GM12878 (cell line): ENCODE results near the gene NEK8. TPM values are rescaled to one million over a fixed set of nuclear protein-coding genes. Genes with fewer than 3 reads are reported as not detected.
A peak's percentile ranks its signal among the peaks of the same experiment; 100 is the strongest.

Experiments
- ATAC-seq: fragments of 200-7000 bp; cut with Tn5 transposase; 3 replicates; pipeline ENCODE4 v1.9.1; 2020; ENCODE audit warnings: mild to moderate bottlenecking, moderate library complexity
- BruUV-seq: library from RNA; stranded (reverse); fragments of 400-500 nt; replicated peaks from 2 replicates; lab custom pipeline; 2021; lab: Mats Ljungman, UMichigan
- CTCF ChIA-PET: fragments of 300-600 bp; sonication (Branson Sonifier 250); formaldehyde crosslinking; extraction: SDS; loops from one replicate; lab custom pipeline; 2021; ENCODE audit warnings: inconsistent platforms; lab: Yijun Ruan, JAX
- POLR2A ChIA-PET: fragments of 350-600 bp; formaldehyde crosslinking; extraction: SDS; loops from one replicate; lab custom pipeline; 2021; ENCODE audit warnings: inconsistent platforms; lab: Charles Lee
- RAD21 ChIA-PET: fragments of 300-600 bp; sonication (Branson Sonifier 250); formaldehyde crosslinking; loops from one replicate; lab custom pipeline; 2023; ENCODE audit warnings: antibody characterized with exemption; ENCODE audit not compliant: unreplicated experiment; lab: Charles Lee
- SMC1A ChIA-PET: fragments of 300-600 bp; sonication (Branson Sonifier 250); formaldehyde crosslinking; loops from one replicate; lab custom pipeline; 2023; ENCODE audit not compliant: unreplicated experiment, uncharacterized antibody; lab: Charles Lee
- DNase-seq: peaks from one replicate; pipeline ENCODE4 v3.0.0-alpha.2; 2011; ENCODE audit warnings: low read depth, low spot score
- FAIRE-seq: peaks from 3 replicates; lab custom pipeline; 2011; peaks lifted over from hg19 to GRCh38; lab: Jason Lieb, UNC
- H2AFZ ChIP-seq: 2 replicates; pipeline ENCODE4 v1.6.0; 2011; ENCODE audit warnings: low read depth, low read length, control low read depth; ENCODE audit not compliant: control insufficient read depth
- H3K27ac ChIP-seq: 2 replicates; pipeline ENCODE4 v1.5.1; 2011; ENCODE audit warnings: control low read depth; ENCODE audit not compliant: control insufficient read depth, insufficient read depth
- H3K27me3 ChIP-seq, 2 experiments: replicated peaks in 1 of 2; 2 replicates each; pipeline versions ENCODE4 v1.6.0 to v1.6.1; 2011; ENCODE audit warnings: low read length in 1 of 2; ENCODE audit not compliant: control insufficient read depth in 2 of 2, insufficient read depth in 2 of 2
- H3K36me3 ChIP-seq, 2 experiments: 2 replicates each; pipeline ENCODE4 v1.5.1; 2011; ENCODE audit warnings: low read length in 1 of 2; ENCODE audit not compliant: control insufficient read depth in 2 of 2, insufficient read depth in 2 of 2
- H3K4me1 ChIP-seq: 2 replicates; pipeline ENCODE4 v1.6.1; 2011; ENCODE audit warnings: mild to moderate bottlenecking, low read length, moderate library complexity, mixed read lengths; ENCODE audit not compliant: control insufficient read depth, insufficient read depth
- H3K4me2 ChIP-seq: 2 replicates; pipeline ENCODE4 v1.6.0; 2011; ENCODE audit warnings: control low read depth; ENCODE audit not compliant: control insufficient read depth, insufficient read depth
- H3K4me3 ChIP-seq: fragments of 200-600 bp; sonication (generic); 2 replicates; pipeline ENCODE4 v1.5.1; 2016
- H3K79me2 ChIP-seq: 2 replicates; pipeline ENCODE4 v1.6.0; 2011; ENCODE audit warnings: low read length; ENCODE audit not compliant: control insufficient read depth, insufficient read depth
- H3K9ac ChIP-seq: 2 replicates; pipeline ENCODE4 v1.8.0; 2011; ENCODE audit warnings: low read length, control low read depth, mixed read lengths; ENCODE audit not compliant: control insufficient read depth, insufficient read depth
- H3K9me3 ChIP-seq: replicated peaks from 3 replicates; pipeline ENCODE4 v1.5.1; 2011; ENCODE audit warnings: mild to moderate bottlenecking, low read length; ENCODE audit not compliant: control insufficient read depth, insufficient read depth
- H4K20me1 ChIP-seq: 2 replicates; pipeline ENCODE4 v1.6.0; 2011; ENCODE audit not compliant: control insufficient read depth, insufficient read depth
- ATF7 ChIP-seq: fragments of 450-650 bp; IDR thresholded peaks from 2 replicates; pipeline ENCODE4 v1.6.1; 2016; ENCODE audit warnings: low read depth, mild to moderate bottlenecking
- BACH1 ChIP-seq: fragments of 450-650 bp; IDR thresholded peaks from 2 replicates; pipeline ENCODE4 v1.6.1; 2017; ENCODE audit warnings: mild to moderate bottlenecking, borderline replicate concordance
- BCL3 ChIP-seq: IDR thresholded peaks from 2 replicates; pipeline ENCODE4 v1.6.1; 2011; ENCODE audit warnings: borderline replicate concordance, low read depth, mild to moderate bottlenecking, moderate library complexity, low read length; ENCODE audit not compliant: insufficient read depth, poor library complexity, severe bottlenecking
- BRCA1 ChIP-seq: IDR thresholded peaks from 2 replicates; pipeline ENCODE4 v1.6.1; 2011; ENCODE audit warnings: low read depth, low read length, improper control_type of control experiment
- CBFB ChIP-seq: IDR thresholded peaks from 2 replicates; pipeline ENCODE4 v1.6.1; 2016; ENCODE audit warnings: antibody characterized with exemption, low read depth
- CREM ChIP-seq: IDR thresholded peaks from 2 replicates; pipeline ENCODE4 v1.6.1; 2014; ENCODE audit warnings: antibody characterized with exemption, low read depth
- EGR1 ChIP-seq, 2 experiments: IDR thresholded peaks; 1 replicate in 1 of 2; 2 replicates in 1 of 2; pipeline ENCODE4 v1.6.1; 2011 to 2012; ENCODE audit warnings: low read depth in 2 of 2, low read length in 2 of 2, borderline replicate concordance in 1 of 2, mild to moderate bottlenecking in 1 of 2, moderate library complexity in 1 of 2
- HDAC2 ChIP-seq: fragments of 200-600 bp; sonication (generic); IDR thresholded peaks from 2 replicates; pipeline ENCODE4 v1.6.1; 2017
- KLF5 ChIP-seq: fragments of 450-650 bp; IDR thresholded peaks from 2 replicates; pipeline ENCODE4 v1.6.1; 2014; ENCODE audit warnings: mild to moderate bottlenecking; ENCODE audit not compliant: partially characterized antibody
- MAX ChIP-seq: IDR thresholded peaks from 2 replicates; pipeline ENCODE4 v1.6.1; 2012; ENCODE audit warnings: low read depth, low read length, improper control_type of control experiment
- MEF2A ChIP-seq: IDR thresholded peaks from 2 replicates; pipeline ENCODE4 v1.6.1; 2011; ENCODE audit warnings: low read depth, mild to moderate bottlenecking, low read length, moderate library complexity; ENCODE audit not compliant: insufficient read depth
- MLLT1 ChIP-seq: fragments of 450-650 bp; IDR thresholded peaks from 2 replicates; pipeline ENCODE4 v1.6.1; 2016; ENCODE audit warnings: mild to moderate bottlenecking
- MTA2 ChIP-seq: fragments of 450-650 bp; IDR thresholded peaks from 2 replicates; pipeline ENCODE4 v1.6.1; 2016; ENCODE audit warnings: low read depth, mild to moderate bottlenecking, moderate library complexity
- NR2C1 ChIP-seq: fragments of 450-650 bp; IDR thresholded peaks from 2 replicates; pipeline ENCODE4 v1.6.1; 2017; ENCODE audit warnings: antibody characterized with exemption, mild to moderate bottlenecking, moderate library complexity
- PAX5 ChIP-seq: IDR thresholded peaks from 2 replicates; pipeline ENCODE4 v1.6.1; 2011; ENCODE audit warnings: low read depth, low read length, borderline replicate concordance
- RBBP5 ChIP-seq: fragments of 200-600 bp; sonication (generic); conservative IDR thresholded peaks from 2 replicates; pipeline ENCODE4 v1.6.1; 2016
- SMC3 ChIP-seq: IDR thresholded peaks from 2 replicates; pipeline ENCODE4 v1.6.1; 2011; ENCODE audit warnings: low read length, improper control_type of control experiment, borderline replicate concordance
- SREBF1 ChIP-seq: IDR thresholded peaks from 2 replicates; pipeline ENCODE4 v1.6.1; 2012; ENCODE audit warnings: mild to moderate bottlenecking, low read length
- STAT3 ChIP-seq: IDR thresholded peaks from 2 replicates; pipeline ENCODE4 v1.6.1; 2011; ENCODE audit warnings: low read depth, low read length, improper control_type of control experiment
- ZNF217 ChIP-seq: fragments of 450-650 bp; IDR thresholded peaks from 2 replicates; pipeline ENCODE4 v1.6.1; 2017; ENCODE audit warnings: antibody characterized with exemption, mild to moderate bottlenecking
- ZZZ3 ChIP-seq: IDR thresholded peaks from 2 replicates; pipeline ENCODE4 v1.6.1; 2011; ENCODE audit warnings: low read depth; ENCODE audit not compliant: control insufficient read depth, insufficient read length
- WGBS: methylation state at CpG from one replicate; pipeline ENCODE4 v1.1.6; 2016; ENCODE audit warnings: low lambda C conversion rate; ENCODE audit not compliant: insufficient replicate concordance, insufficient coverage; ENCODE audit errors: missing lambda C conversion rate; 5-methylcytosine and 5-hydroxymethylcytosine counted together
- in situ Hi-C: fragments of 300-500 bp; cut with MboI; formaldehyde crosslinking; loops from 9 replicates; pipeline ENCODE4 v1.14.3; 2018; ENCODE audit warnings: mixed read lengths
- intact Hi-C: fragments of 100-400 bp; cut with micrococcal nuclease; formaldehyde crosslinking; loops from one replicate; pipeline ENCODE4 v1.14.2; 2022; ENCODE audit not compliant: unreplicated experiment
- polyA plus RNA-seq, 11 experiments: library from polyadenylated mRNA; depleted of rRNA in 4 of 11; unstranded in 6 of 11; stranded (reverse) in 5 of 11; fragments of >200 nt; fragmentation: Nextera tagmentation in 4 of 11; fragmentation: Illumina TruSeq in 1 of 11; extraction: Ambion mirVana in 4 of 11; extraction: Trizol in 1 of 11; gene quantifications; 1 replicate in 1 of 11; 2 replicates in 10 of 11; pipeline versions ENCODE4 v1.2.1 to v1.2.3, GENCODE V29; 2011 to 2016; ENCODE audit warnings: inconsistent platforms in 2 of 11, missing spikeins in 2 of 11, low read depth in 1 of 11
- total RNA-seq, 4 experiments: library from RNA; depleted of rRNA in 3 of 4; stranded (reverse); fragments of >200 nt in 3 of 4; fragmentation: Illumina TruSeq in 1 of 4; extraction: Trizol in 1 of 4; gene quantifications; 2 replicates each; pipeline versions ENCODE4 v1.2.1 to v1.2.3, GENCODE V29; 2013 to 2021

The NEK8 gene
- total and polyA plus RNA-seq, 10 of the 15 experiments (the other 5 are each of a cell fraction or from before 2014, with no cell fraction given), result 2.3 to 14.3 (median 9.4) TPM

- intact Hi-C loops (loop anchor here (1.0 kb wide), 1 partner anchor 11 kb away; the partner anchor contains the start of gene NEK8), in situ Hi-C loops (loop anchor here (25.0 kb wide), 1 partner anchor 1277 kb away; the partner anchor contains the start of gene KSR1)
- peak overlapping the region; percentile 76 for H3K4me2 ChIP-seq
- H3K36me3 ChIP-seq, result peaks cover 0 to 7% of the 10 kb centered on the region in 2 experiments; a peak in 2 of 4 replicates
- peaks cover 8% of the 10 kb centered on the region; the same call in 2 of the 3 replicates for H3K9me3 ChIP-seq
- ChIA-PET RAD21 (interaction anchor here (0.9 to 17.4 kb wide), 3 partner anchors 10 to 19 kb away, joined by 6 to 375 read pairs (median 7); partner anchors contain the start of genes NEK8, RPL23A and TLCD1), CTCF (interaction anchor here (1.1 to 7.4 kb wide), 4 partner anchors 11 to 25 kb away, joined by 3 to 95 read pairs (median 5); partner anchors contain the start of genes NEK8 and TLCD1), POLR2A (interaction anchor here (0.6 to 15.2 kb wide), 2 partner anchors 11 to 22 kb away, joined by 4 to 485 read pairs; partner anchors contain the start of genes NEK8, RPL23A and TLCD1), SMC1A (interaction anchor here (0.9 to 17.8 kb wide), 4 partner anchors 10 to 210 kb away, joined by 3 to 326 read pairs (median 5); partner anchors contain the start of genes NEK8, RPL23A and TLCD1)
- H3K4me1 ChIP-seq, result peaks cover 74% of the 10 kb centered on the region
- WGBS, result 15% methylated on average over 10 of the region's 10 CpGs
- ATAC-seq (peak; percentile 51), DNase-seq (peak; percentile 72), FAIRE-seq (no peak)
- H3K27me3 ChIP-seq, result no peaks in the 10 kb centered on the region
- H3K79me2 ChIP-seq, result peaks cover 32% of the 10 kb centered on the region
- no peaks in the 10 kb centered on the region for H4K20me1 ChIP-seq
- no TSS peak for BruUV-seq
- no peak overlapping the region; the same call in 1 of the 2 replicates for H2AFZ ChIP-seq
- H3K27ac ChIP-seq, result peak overlapping the region; percentile 96
- peak overlapping the region; percentile 60 for H3K4me3 ChIP-seq
- H3K9ac ChIP-seq, result peak overlapping the region; percentile 73
- TF ChIP-seq CREM (peak; percentile 79), MAX (no peak; the same call in 1 of the 2 replicates), BCL3 (peak; percentile 95), NR2C1 (no peak), HDAC2 (no peak), MTA2 (peak; percentile 68), EGR1 (IDR thresholded peaks at IDR 0.05; ENCODE audit: borderline replicate concordance in 1 of 2, low read depth in 2 of 2, low read length in 2 of 2) (peak in 1 of 2 experiments; percentile 83; a peak in 2 of 3 replicates), ZZZ3 (no peak), MEF2A (peak; percentile 74; the same call in 1 of the 2 replicates), BACH1 (no peak), CBFB (peak; percentile 91), ZNF217 (no peak), SREBF1 (no peak), KLF5 (no peak), STAT3 (no peak), PAX5 (peak; percentile 65; the same call in 1 of the 2 replicates), MLLT1 (peak; percentile 7; the same call in 1 of the 2 replicates), ATF7 (peak; percentile 51; the same call in 1 of the 2 replicates), RBBP5 (no peak), SMC3 (no peak), BRCA1 (no peak)
Observed at GRCh38 chr17:28738680-28739384, 10.2 kb downstream of the NEK8 start.
